HEK293 (cell line): ENCODE results near the gene ABTB2.
A peak's percentile ranks its signal among the peaks of the same experiment; 100 is the strongest.

Source experiments
- CTCF ChIA-PET: fragments of 350-600 bp; formaldehyde crosslinking; extraction: SDS; loops from one replicate; lab custom pipeline; 2021; ENCODE audit warnings: antibody characterized with exemption; lab: Yijun Ruan, JAX
- POLR2A ChIA-PET: fragments of 300-600 bp; formaldehyde crosslinking; extraction: SDS; loops from one replicate; lab custom pipeline; 2020; ENCODE audit warnings: antibody characterized with exemption, inconsistent platforms; lab: Yijun Ruan, JAX
- H3K27ac ChIP-seq: fragments of 200-500 bp; sonication (Bioruptor generic); 2 replicates; pipeline ENCODE4 v1.5.1; 2014; ENCODE audit warnings: low read depth, low read length, control low read depth, inconsistent platforms; ENCODE audit errors: extremely low read depth
- H3K36me3 ChIP-seq, 2 experiments: fragments of 200-500 bp in 1 of 2; sonication (Bioruptor generic) in 1 of 2; 1 replicate in 1 of 2; 2 replicates in 1 of 2; pipeline ENCODE4 v1.5.1; 2014 to 2017; ENCODE audit warnings: inconsistent platforms in 2 of 2, low read length in 2 of 2; ENCODE audit not compliant: control insufficient read depth in 2 of 2, insufficient read depth in 1 of 2
- H3K4me1 ChIP-seq: fragments of 200-500 bp; sonication (Bioruptor generic); 2 replicates; pipeline ENCODE4 v1.5.1; 2014; ENCODE audit warnings: mild to moderate bottlenecking, low read length, inconsistent platforms; ENCODE audit not compliant: control insufficient read depth, insufficient read depth
- H3K4me3 ChIP-seq: 2 replicates; pipeline ENCODE4 v1.5.1; 2011; ENCODE audit warnings: low read depth, mild to moderate bottlenecking, control low read depth, low read length, moderate library complexity
- H3K9me3 ChIP-seq: fragments of 200-500 bp; sonication (Bioruptor generic); 2 replicates; pipeline ENCODE4 v1.5.1; 2014; ENCODE audit warnings: low read depth, low read length, inconsistent platforms; ENCODE audit not compliant: control insufficient read depth, insufficient read depth
- AEBP2 ChIP-seq: fragments of 450-650 bp; formaldehyde crosslinking; IDR thresholded peaks from 2 replicates; pipeline ENCODE4 v1.5.1; 2016; ENCODE audit warnings: missing biosample characterization, missing genetic modification characterization, borderline replicate concordance
- BCL11B ChIP-seq: fragments of 450-650 bp; formaldehyde crosslinking; IDR thresholded peaks from 2 replicates; pipeline ENCODE4 v1.5.1; 2016; ENCODE audit warnings: low read depth, missing biosample characterization, missing genetic modification characterization
- KLF16 ChIP-seq: fragments of 450-650 bp; formaldehyde crosslinking; IDR thresholded peaks from 2 replicates; pipeline ENCODE4 v1.5.1; 2017; ENCODE audit warnings: missing biosample characterization, missing genetic modification characterization
- PRDM10 ChIP-seq: fragments of 450-650 bp; formaldehyde crosslinking; IDR thresholded peaks from 2 replicates; pipeline ENCODE4 v1.5.1; 2016; ENCODE audit warnings: missing biosample characterization, missing genetic modification characterization
- PRDM6 ChIP-seq: fragments of 450-650 bp; formaldehyde crosslinking; IDR thresholded peaks from 2 replicates; pipeline ENCODE4 v1.5.1; 2017; ENCODE audit warnings: missing biosample characterization, missing genetic modification characterization
- RBAK ChIP-seq: fragments of 450-650 bp; formaldehyde crosslinking; IDR thresholded peaks from 2 replicates; pipeline ENCODE4 v1.5.1; 2016; ENCODE audit warnings: missing biosample characterization, missing genetic modification characterization
- SP2 ChIP-seq: fragments of 450-650 bp; formaldehyde crosslinking; IDR thresholded peaks from 2 replicates; pipeline ENCODE4 v1.5.1; 2016; ENCODE audit warnings: missing biosample characterization, missing genetic modification characterization
- ZNF157 ChIP-seq: fragments of 450-650 bp; formaldehyde crosslinking; IDR thresholded peaks from 2 replicates; pipeline ENCODE4 v1.5.1; 2016; ENCODE audit warnings: missing biosample characterization, missing genetic modification characterization
- ZNF239 ChIP-seq: fragments of 450-650 bp; formaldehyde crosslinking; IDR thresholded peaks from 2 replicates; pipeline ENCODE4 v1.5.1; 2016; ENCODE audit warnings: missing biosample characterization, missing genetic modification characterization
- ZNF24 ChIP-seq: fragments of 450-650 bp; formaldehyde crosslinking; IDR thresholded peaks from 2 replicates; pipeline ENCODE4 v1.5.1; 2016; ENCODE audit warnings: missing biosample characterization, missing genetic modification characterization
- ZNF280C ChIP-seq: fragments of 450-650 bp; formaldehyde crosslinking; IDR thresholded peaks from 2 replicates; pipeline ENCODE4 v1.5.1; 2016; ENCODE audit warnings: missing biosample characterization, missing genetic modification characterization
- ZNF510 ChIP-seq: fragments of 450-650 bp; formaldehyde crosslinking; IDR thresholded peaks from 2 replicates; pipeline ENCODE4 v1.5.1; 2018; ENCODE audit warnings: mild to moderate bottlenecking, missing genetic modification characterization, missing biosample characterization; ENCODE audit not compliant: insufficient replicate concordance
- ZNF629 ChIP-seq: fragments of 450-650 bp; formaldehyde crosslinking; IDR thresholded peaks from 2 replicates; pipeline ENCODE4 v1.5.1; 2017; ENCODE audit warnings: missing biosample characterization, missing genetic modification characterization
- ZNF677 ChIP-seq: fragments of 450-650 bp; IDR thresholded peaks from 2 replicates; pipeline ENCODE4 v1.5.0; 2018; ENCODE audit warnings: missing biosample characterization, mild to moderate bottlenecking, missing genetic modification characterization, moderate library complexity
- ZNF747 ChIP-seq: fragments of 450-650 bp; formaldehyde crosslinking; IDR thresholded peaks from 2 replicates; pipeline ENCODE4 v1.5.1; 2016; ENCODE audit warnings: missing biosample characterization, missing genetic modification characterization
- ZNF768 ChIP-seq: fragments of 450-650 bp; formaldehyde crosslinking; IDR thresholded peaks from 2 replicates; pipeline ENCODE4 v1.5.1; 2018; ENCODE audit warnings: missing biosample characterization, mild to moderate bottlenecking, missing genetic modification characterization
- ZNF792 ChIP-seq: fragments of 450-650 bp; formaldehyde crosslinking; IDR thresholded peaks from 2 replicates; pipeline ENCODE4 v1.5.1; 2016; ENCODE audit warnings: missing biosample characterization, missing genetic modification characterization

Gene ABTB2

GRCh38 chr11:34360046-34360445 is 2.2 kb upstream of the ABTB2 start:
- H3K36me3 ChIP-seq = no peaks in the 10 kb centered on the region
- H3K27ac ChIP-seq = no peak overlapping the region
- no peaks in the 10 kb centered on the region for H3K9me3 ChIP-seq
- no peaks in the 10 kb centered on the region for H3K4me1 ChIP-seq
- TF ChIP-seq ZNF24 (tag by site-specific recombination) (no peak), ZNF792 (tag by site-specific recombination) (no peak), BCL11B (tag by site-specific recombination) (no peak), RBAK (tag by site-specific recombination) (no peak), SP2 (tag by site-specific recombination) (no peak), ZNF629 (tag by site-specific recombination) (no peak), KLF16 (tag by site-specific recombination) (no peak), ZNF677 (tag by site-specific recombination) (no peak), ZNF280C (tag by site-specific recombination) (no peak), ZNF157 (tag by site-specific recombination) (no peak), ZNF768 (tag by site-specific recombination) (no peak), ZNF239 (tag by site-specific recombination) (no peak), AEBP2 (no peak), ZNF747 (tag by site-specific recombination) (no peak), ZNF510 (no peak)
- POLR2A ChIA-PET = no interaction called here
- CTCF ChIA-PET = interaction anchor here (1.6 to 7.8 kb wide), 4 partner anchors 134 to 363 kb away, joined by 7 to 105 read pairs (median 12); no protein-coding TSS in a partner anchor
- no peak overlapping the region for H3K4me3 ChIP-seq

- TF ChIP-seq PRDM6 (tag by site-specific recombination) = no peak
- peak; percentile 79 for TF ChIP-seq PRDM10 (tag by site-specific recombination)
- Histone ChIP-seq H3K36me3 (no peaks in the 10 kb centered on the region), H3K27ac (no peak overlapping the region), H3K4me1 (no peaks in the 10 kb centered on the region), H3K9me3 (no peaks in the 10 kb centered on the region), H3K4me3 (no peak overlapping the region; the same call in 1 of the 2 replicates)
- ChIA-PET POLR2A (no interaction called here), CTCF (no interaction called here)
Measured at GRCh38 chr11:34359548-34359891, 1.7 kb upstream of the ABTB2 start.
